ENCODE measurements around the gene C4orf50.

C4orf50 gene

GRCh38 chr4:5882947-5883346, 135.3 kb downstream of the C4orf50 start:
- intact Hi-C loops (cut with DNase I; ENCODE audit: low total_unique reads), result no loop called here
- no peak overlapping the region for H3K4me3 ChIP-seq
- peaks cover 0 to 41% of the 10 kb centered on the region in 2 donors for H3K27me3 ChIP-seq
- H3K36me3 ChIP-seq, result no peaks in the 10 kb centered on the region
- no peak for DNase-seq
- H3K9me3 ChIP-seq, result no peaks in the 10 kb centered on the region
- no peak for TF ChIP-seq CTCF (IDR thresholded peaks at IDR 0.05)
- peaks cover 0 to 9% (median 8%) of the 10 kb centered on the region in 4 donors for H3K4me1 ChIP-seq
- no peak overlapping the region for H3K27ac ChIP-seq

GRCh38 chr4:5881340-5881739, 136.9 kb downstream of the C4orf50 start:
- DNase-seq, result no peak
- intact Hi-C loops (cut with DNase I; ENCODE audit: low total_unique reads), result no loop called here
- Histone ChIP-seq H3K36me3 (no peaks in the 10 kb centered on the region), H3K4me1 (no peaks in the 10 kb centered on the region), H3K27me3 (peaks cover 0 to 25% of the 10 kb centered on the region in 2 donors), H3K4me3 (no peak overlapping the region), H3K9me3 (no peaks in the 10 kb centered on the region), H3K27ac (no peak overlapping the region)
- TF ChIP-seq CTCF (IDR thresholded peaks at IDR 0.05), result no peak

GRCh38 chr4:5878359-5878758, 139.9 kb downstream of the C4orf50 start:
- no peaks in the 10 kb centered on the region for H3K36me3 ChIP-seq
- no peak for TF ChIP-seq CTCF (IDR thresholded peaks at IDR 0.05)
- H3K27me3 ChIP-seq, result peaks cover 0 to 13% of the 10 kb centered on the region in 2 donors
- H3K4me3 ChIP-seq, result no peak overlapping the region
- no peaks in the 10 kb centered on the region for H3K4me1 ChIP-seq
- no peak overlapping the region for H3K27ac ChIP-seq
- DNase-seq, result no peak
- H3K9me3 ChIP-seq, result no peaks in the 10 kb centered on the region
- intact Hi-C loops (cut with DNase I; ENCODE audit: low total_unique reads), result no loop called here

- Histone ChIP-seq H3K36me3 (no peaks in the 10 kb centered on the region), H3K27me3 (peaks cover 0 to 7% of the 10 kb centered on the region in 2 donors), H3K9me3 (no peaks in the 10 kb centered on the region), H3K27ac (no peak overlapping the region), H3K4me1 (no peaks in the 10 kb centered on the region), H3K4me3 (no peak overlapping the region)
- intact Hi-C loops (cut with DNase I; ENCODE audit: low total_unique reads), result no loop called here
- DNase-seq, result no peak
- TF ChIP-seq CTCF (IDR thresholded peaks at IDR 0.05), result no peak
These were observed 140.8 kb downstream of the C4orf50 start for GRCh38 chr4:5877392-5877791.

GRCh38 chr4:5874811-5875449, 143.3 kb downstream of the C4orf50 start:
- no peak overlapping the region for H3K4me3 ChIP-seq
- no peak for DNase-seq
- H3K36me3 ChIP-seq, result no peaks in the 10 kb centered on the region
- no peaks in the 10 kb centered on the region for H3K9me3 ChIP-seq
- TF ChIP-seq CTCF (IDR thresholded peaks at IDR 0.05), result no peak
- intact Hi-C loops (cut with DNase I; ENCODE audit: low total_unique reads), result no loop called here
- H3K27ac ChIP-seq, result no peak overlapping the region
- no peaks in the 10 kb centered on the region for H3K4me1 ChIP-seq
- H3K27me3 ChIP-seq, result peaks cover 0 to 9% of the 10 kb centered on the region in 2 donors

- Histone ChIP-seq H3K4me3 (no peak overlapping the region), H3K36me3 (no peaks in the 10 kb centered on the region)
- no peak for TF ChIP-seq CTCF (IDR thresholded peaks at IDR 0.05)
These were observed 147.5 kb downstream of the C4orf50 start for GRCh38 chr4:5870701-5871100.

More at GRCh38 chr4:5870701-5871100, 147.5 kb downstream of the C4orf50 start:
- peaks cover 0 to 3% of the 10 kb centered on the region in 2 donors for H3K27me3 ChIP-seq
- no peaks in the 10 kb centered on the region for H3K4me1 ChIP-seq
- intact Hi-C loops (cut with DNase I; ENCODE audit: low total_unique reads), result no loop called here
- H3K27ac ChIP-seq, result no peak overlapping the region
- no peaks in the 10 kb centered on the region for H3K9me3 ChIP-seq
- no peak for DNase-seq
